Stimulated activated CD4-positive, alpha-beta T cell treated with anti-CD3 and anti-CD28 coated beads, Interleukin-15, amount 100 ng/mL, for 48 hours (primary cell): ENCODE results near the gene WDR55.
"Not testable (repeated sequence)": the region's sequence is repeated elsewhere in the genome, so short reads cannot be mapped to it uniquely, and the experiment has no call there.

Experiments
- DNase-seq, 2 donors: peaks; one replicate each; pipeline ENCODE4 v3.0.0-alpha.2; 2020; ENCODE audit warnings: low read depth in 2 of 2

WDR55 gene

GRCh38 chr5:140647042-140647419, 17.7 kb upstream of the WDR55 start:
- DNase-seq: no peak

- DNase-seq: no peak
These were observed 5.8 kb upstream of the WDR55 start for GRCh38 chr5:140658870-140659269.

GRCh38 chr5:140660371-140660770, 4.3 kb upstream of the WDR55 start:
- not testable (repeated sequence) for DNase-seq

GRCh38 chr5:140664030-140664358, 710 bp upstream of the WDR55 start:
- DNase-seq: no peak

- DNase-seq: not testable (repeated sequence)
These were observed 6.3 kb downstream of the WDR55 start for GRCh38 chr5:140671035-140671434.

- DNase-seq: no peak
These were observed 6.9 kb downstream of the WDR55 start for GRCh38 chr5:140671472-140672125.

- DNase-seq: no peak
These were observed 7.9 kb downstream of the WDR55 start for GRCh38 chr5:140672455-140673186.

GRCh38 chr5:140673187-140673976, 8.7 kb downstream of the WDR55 start, which contains the start of gene DND1:
DND1 (minus strand) TSS chr5:140673576; CDS start chr5:140673542, 34 bp downstream.
- DNase-seq: no peak

GRCh38 chr5:140674211-140674610, 9.5 kb downstream of the WDR55 start:
- DNase-seq: no peak

GRCh38 chr5:140674629-140675028, 9.9 kb downstream of the WDR55 start:
- no peak for DNase-seq

GRCh38 chr5:140677947-140678346, 13.2 kb downstream of the WDR55 start:
- no peak for DNase-seq

GRCh38 chr5:140678993-140679392, 14.3 kb downstream of the WDR55 start:
- DNase-seq: no peak

- no peak for DNase-seq
These were observed 25.8 kb downstream of the WDR55 start for GRCh38 chr5:140690376-140690932.

GRCh38 chr5:140690941-140691924, 26.5 kb downstream of the WDR55 start, which contains the start of the genes HARS1 and HARS2:
HARS1 (minus strand) TSS chr5:140691370; CDS start chr5:140691304, 66 bp downstream.
HARS2 (plus strand) TSS chr5:140691455; CDS start chr5:140691649, 194 bp downstream.
- peak; percentile 76 to 82 for DNase-seq

GRCh38 chr5:140694276-140694675, 29.6 kb downstream of the WDR55 start:
- no peak for DNase-seq

GRCh38 chr5:140696891-140697492, 32.3 kb downstream of the WDR55 start:
- DNase-seq: no peak

GRCh38 chr5:140700177-140701144, 35.8 kb downstream of the WDR55 start, which contains the start of gene ZMAT2:
ZMAT2 (plus strand) TSS chr5:140700447; CDS start chr5:140700461, 14 bp downstream.
- DNase-seq: peak; percentile 88 to 89

GRCh38 chr5:140707812-140708211, 43.1 kb downstream of the WDR55 start:
- no peak for DNase-seq

GRCh38 chr5:140708787-140709186, 44.1 kb downstream of the WDR55 start:
- not testable (repeated sequence) for DNase-seq
